Smooth muscle cell (in vitro differentiated cells): Measurements from ENCODE around the gene OR8A1. TPM values are rescaled to one million over a fixed set of nuclear protein-coding genes. Genes with fewer than 3 reads are reported as not detected.

Experiments
- DNase-seq: peaks from one replicate; lab custom pipeline; 2025; ENCODE audit not compliant: unreplicated experiment; lab: John Stamatoyannopoulos, UW
- H2AFZ ChIP-seq: fragments of 200-600 bp; sonication (generic); 2 replicates; pipeline ENCODE4 v1.6.0; 2016; ENCODE audit warnings: antibody characterized with exemption, low read depth, mild to moderate bottlenecking
- H3F3A ChIP-seq: fragments of 200-600 bp; sonication (generic); 2 replicates; pipeline ENCODE4 v1.6.0; 2017; ENCODE audit warnings: antibody characterized with exemption, low read depth
- H3K27ac ChIP-seq: fragments of 200-600 bp; sonication (generic); 2 replicates; pipeline ENCODE4 v1.5.1; 2016; ENCODE audit warnings: low read depth, mild to moderate bottlenecking
- H3K27me3 ChIP-seq: fragments of 200-600 bp; sonication (generic); 2 replicates; pipeline ENCODE4 v1.6.1; 2016; ENCODE audit warnings: low read depth, mild to moderate bottlenecking
- H3K36me3 ChIP-seq: fragments of 200-600 bp; sonication (generic); 2 replicates; pipeline ENCODE4 v1.5.1; 2016; ENCODE audit warnings: low read depth
- H3K4me1 ChIP-seq: fragments of 200-600 bp; sonication (generic); 2 replicates; pipeline ENCODE4 v1.5.1; 2016; ENCODE audit warnings: low read depth
- H3K4me2 ChIP-seq: fragments of 200-600 bp; sonication (generic); 2 replicates; pipeline ENCODE4 v1.6.0; 2016; ENCODE audit warnings: mild to moderate bottlenecking
- H3K4me3 ChIP-seq: fragments of 200-600 bp; sonication (generic); 2 replicates; pipeline ENCODE4 v1.5.1; 2016; ENCODE audit warnings: mild to moderate bottlenecking
- H3K79me2 ChIP-seq: fragments of 200-600 bp; sonication (generic); 2 replicates; pipeline ENCODE4 v1.6.0; 2016; ENCODE audit warnings: low read depth, mild to moderate bottlenecking
- H3K9ac ChIP-seq: fragments of 200-600 bp; sonication (generic); 2 replicates; pipeline ENCODE4 v1.6.0; 2016; ENCODE audit warnings: low read depth
- H3K9me3 ChIP-seq: fragments of 200-600 bp; sonication (generic); replicated peaks from 2 replicates; pipeline ENCODE4 v1.5.1; 2016; ENCODE audit warnings: low read depth
- H4K20me1 ChIP-seq: fragments of 200-600 bp; sonication (generic); 2 replicates; pipeline ENCODE4 v1.6.0; 2016; ENCODE audit warnings: low read depth
- CTCF ChIP-seq: fragments of 200-600 bp; sonication (generic); IDR thresholded peaks from 2 replicates; pipeline ENCODE4 v1.5.1; 2017; ENCODE audit warnings: borderline replicate concordance, mild to moderate bottlenecking, antibody characterized with exemption; ENCODE audit not compliant: insufficient read depth, poor library complexity, severe bottlenecking
- WGBS: methylation state at CpG from one replicate; pipeline ENCODE4 v1.1.7; 2016; ENCODE audit warnings: low lambda C conversion rate; 5-methylcytosine and 5-hydroxymethylcytosine counted together
- polyA plus RNA-seq: library from polyadenylated mRNA; unstranded; fragments of >200 nt; fragmentation: Nextera tagmentation; extraction: Ambion mirVana; gene quantifications from 2 replicates; pipeline ENCODE4 v1.2.1, GENCODE V29; 2016
- total RNA-seq: library from RNA; depleted of rRNA; stranded (reverse); fragments of >200 nt; gene quantifications from 2 replicates; pipeline ENCODE4 v1.2.3, GENCODE V29; 2014

The OR8A1 gene
- total and polyA plus RNA-seq, 2 experiments from 2014 or later, result not detected

GRCh38 chr11:124605719-124606118 lies 35.9 kb downstream of the OR8A1 start:
- WGBS, result 93% methylated on average over 3 of the region's 3 CpGs
- no peaks in the 10 kb centered on the region for H3K4me1 ChIP-seq
- H3K9ac ChIP-seq, result no peak overlapping the region
- H3K27ac ChIP-seq, result no peak overlapping the region
- no peak for DNase-seq
- H3K4me3 ChIP-seq, result no peak overlapping the region
- no peaks in the 10 kb centered on the region for H4K20me1 ChIP-seq
- no peak overlapping the region for H3K4me2 ChIP-seq
- H3K36me3 ChIP-seq, result no peaks in the 10 kb centered on the region
- TF ChIP-seq CTCF, result no peak
- H3K79me2 ChIP-seq, result no peaks in the 10 kb centered on the region
- H3K27me3 ChIP-seq, result no peaks in the 10 kb centered on the region
- H2AFZ ChIP-seq, result no peak overlapping the region
- no peaks in the 10 kb centered on the region for H3K9me3 ChIP-seq
- H3F3A ChIP-seq, result no peaks in the 10 kb centered on the region

- Histone ChIP-seq H3K27ac (no peak overlapping the region), H2AFZ (no peak overlapping the region), H3K4me2 (no peak overlapping the region), H3K9me3 (no peaks in the 10 kb centered on the region), H3K79me2 (no peaks in the 10 kb centered on the region), H3K4me1 (no peaks in the 10 kb centered on the region), H4K20me1 (no peaks in the 10 kb centered on the region), H3K27me3 (no peaks in the 10 kb centered on the region), H3K9ac (no peak overlapping the region), H3K4me3 (no peak overlapping the region), H3K36me3 (no peaks in the 10 kb centered on the region), H3F3A (no peaks in the 10 kb centered on the region)
- no peak for DNase-seq
- no peak for TF ChIP-seq CTCF
Observed at GRCh38 chr11:124608147-124608546, 38.4 kb downstream of the OR8A1 start.

GRCh38 chr11:124610295-124610694 lies 40.5 kb downstream of the OR8A1 start:
- Histone ChIP-seq H3K27me3 (no peaks in the 10 kb centered on the region), H3K79me2 (no peaks in the 10 kb centered on the region), H3K36me3 (no peaks in the 10 kb centered on the region), H3K4me1 (no peaks in the 10 kb centered on the region), H3K9me3 (no peaks in the 10 kb centered on the region), H3K9ac (no peak overlapping the region), H3K4me2 (no peak overlapping the region), H3K4me3 (no peak overlapping the region), H3F3A (no peaks in the 10 kb centered on the region), H4K20me1 (no peaks in the 10 kb centered on the region), H2AFZ (no peak overlapping the region), H3K27ac (no peak overlapping the region)
- no peak for TF ChIP-seq CTCF
- no peak for DNase-seq
- WGBS, result 86% methylated on average over 2 of the region's 2 CpGs

- H2AFZ ChIP-seq, result no peak within 1 kb of the TSS
- no peak for TF ChIP-seq CTCF
- no peak within 1 kb of the TSS for H3K9ac ChIP-seq
- H3K4me1 ChIP-seq, result no peaks in the 10 kb centered on the region
- DNase-seq, result no peak
- H3K4me2 ChIP-seq, result no peak within 1 kb of the TSS
- no peaks in the 10 kb centered on the region for H3K27me3 ChIP-seq
- WGBS, result 83% methylated on average over 5 of the region's 5 CpGs
- H3K9me3 ChIP-seq, result no peaks in the 10 kb centered on the region
- no peaks in the 10 kb centered on the region for H3K36me3 ChIP-seq
- no peak within 1 kb of the TSS for H3K27ac ChIP-seq
- H3F3A ChIP-seq, result no peaks in the 10 kb centered on the region
- no peaks in the 10 kb centered on the region for H4K20me1 ChIP-seq
- no peak within 1 kb of the TSS for H3K4me3 ChIP-seq
- no peaks in the 10 kb centered on the region for H3K79me2 ChIP-seq
Observed at GRCh38 chr11:124611064-124611463, 41.3 kb downstream of the OR8A1 start, which contains the start of gene PANX3. Gene PANX3, plus strand, starts transcription at chr11:124611428. Its CDS starts 129 bp downstream, at chr11:124611557.
